GM23338 (cell line): ENCODE measurements around the gene HIP1. TPM values are rescaled to one million over a fixed set of nuclear protein-coding genes. Genes with fewer than 3 reads are reported as not detected.

Experiments
- CREB1 ChIP-seq: fragments of 250-450 bp; sonication (Bioruptor Pico); IDR thresholded peaks from 2 replicates; pipeline ENCODE4 v1.5.0; 2020; ENCODE audit warnings: low read depth, mild to moderate bottlenecking, moderate library complexity
- EZH2 ChIP-seq: fragments of 200-600 bp; sonication (generic); IDR thresholded peaks from one replicate; pipeline ENCODE4 v1.8.0; 2017; ENCODE audit warnings: antibody characterized with exemption, mild to moderate bottlenecking, low read depth; ENCODE audit not compliant: unreplicated experiment
- REST ChIP-seq: IDR thresholded peaks from one replicate; pipeline ENCODE4 v1.6.1; 2018; ENCODE audit warnings: antibody characterized with exemption; ENCODE audit not compliant: unreplicated experiment
- STAT1 ChIP-seq: IDR thresholded peaks from one replicate; pipeline ENCODE4 v1.6.1; 2016; ENCODE audit warnings: antibody characterized with exemption; ENCODE audit not compliant: unreplicated experiment
- ZNF114 ChIP-seq: fragments of 250-450 bp; sonication (Bioruptor Pico); IDR thresholded peaks from 2 replicates; pipeline ENCODE4 v1.5.0; 2020; ENCODE audit warnings: mild to moderate bottlenecking, moderate library complexity
- ZNF331 ChIP-seq: fragments of 250-450 bp; sonication (Bioruptor Pico); IDR thresholded peaks from 2 replicates; pipeline ENCODE4 v1.5.0; 2020; ENCODE audit warnings: low read depth, mild to moderate bottlenecking, moderate library complexity
- ZNF462 ChIP-seq: fragments of 250-450 bp; sonication (Bioruptor Pico); IDR thresholded peaks from 2 replicates; pipeline ENCODE4 v1.5.0; 2020; ENCODE audit warnings: mild to moderate bottlenecking, moderate library complexity
- polyA plus RNA-seq: library from polyadenylated mRNA; unstranded; fragments of >200 nt; fragmentation: Nextera tagmentation; extraction: Ambion mirVana; gene quantifications from 2 replicates; pipeline ENCODE4 v1.2.1, GENCODE V29; 2016
- total RNA-seq: library from RNA; depleted of rRNA; stranded (reverse); fragments of >200 nt; shearing (Covaris generic); gene quantifications from 2 replicates; pipeline ENCODE4 v1.2.3, GENCODE V29; 2014

Gene HIP1
- total and polyA plus RNA-seq, 2 experiments from 2014 or later: 24.9 to 80.8 TPM

DNA sequence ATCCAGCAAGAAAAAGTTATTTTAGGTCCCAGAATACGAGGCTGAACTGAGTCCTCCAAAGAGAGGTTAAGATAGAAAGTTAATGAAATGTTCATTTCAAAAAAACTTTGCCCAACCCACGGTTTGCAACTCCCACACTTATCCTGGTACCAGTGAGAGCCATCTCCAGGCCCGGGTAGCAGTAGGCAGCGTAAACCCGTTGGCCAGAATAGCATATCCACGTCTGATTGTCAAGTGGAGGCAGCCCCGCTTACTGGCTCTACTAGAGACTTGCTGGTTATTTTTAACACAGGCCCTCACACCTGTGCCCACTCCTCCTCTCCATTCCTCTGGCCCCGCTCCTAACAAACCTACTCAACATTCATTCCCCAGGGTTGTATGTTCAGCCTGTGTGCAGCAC, 109.7 kb downstream of the HIP1 start (continued):
- TF ChIP-seq ZNF462 (CRISPR knock-in tag) (no peak), ZNF331 (no peak), ZNF114 (CRISPR knock-in tag) (no peak), STAT1 (no peak), REST (no peak), CREB1 (no peak), EZH2 (no peak)
